Kidney glomerular epithelial cell (primary cell): ENCODE data around the gene SIX6.

Experiments
- DNase-seq: peaks from one replicate; lab custom pipeline; 2025; lab: John Stamatoyannopoulos, UW

Gene SIX6

DNA sequence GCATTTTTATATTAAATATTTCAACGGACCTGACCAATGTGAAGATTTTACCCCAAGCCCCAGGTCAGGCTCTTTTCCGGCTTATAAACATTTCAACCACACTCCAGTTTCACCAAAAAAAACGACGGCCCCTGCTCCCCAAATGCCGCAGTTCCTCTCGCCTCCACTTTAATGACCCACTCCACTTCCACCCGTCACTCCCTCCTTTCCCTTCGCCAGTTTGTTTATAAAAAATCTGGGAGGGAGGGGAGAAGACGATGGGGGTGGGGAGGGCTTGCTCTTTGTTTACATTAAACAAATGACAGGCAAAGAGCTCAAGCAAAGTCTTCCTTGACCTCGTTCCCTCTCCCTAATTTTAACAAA lies 5.4 kb downstream of the SIX6 start:
- no peak for DNase-seq

DNA sequence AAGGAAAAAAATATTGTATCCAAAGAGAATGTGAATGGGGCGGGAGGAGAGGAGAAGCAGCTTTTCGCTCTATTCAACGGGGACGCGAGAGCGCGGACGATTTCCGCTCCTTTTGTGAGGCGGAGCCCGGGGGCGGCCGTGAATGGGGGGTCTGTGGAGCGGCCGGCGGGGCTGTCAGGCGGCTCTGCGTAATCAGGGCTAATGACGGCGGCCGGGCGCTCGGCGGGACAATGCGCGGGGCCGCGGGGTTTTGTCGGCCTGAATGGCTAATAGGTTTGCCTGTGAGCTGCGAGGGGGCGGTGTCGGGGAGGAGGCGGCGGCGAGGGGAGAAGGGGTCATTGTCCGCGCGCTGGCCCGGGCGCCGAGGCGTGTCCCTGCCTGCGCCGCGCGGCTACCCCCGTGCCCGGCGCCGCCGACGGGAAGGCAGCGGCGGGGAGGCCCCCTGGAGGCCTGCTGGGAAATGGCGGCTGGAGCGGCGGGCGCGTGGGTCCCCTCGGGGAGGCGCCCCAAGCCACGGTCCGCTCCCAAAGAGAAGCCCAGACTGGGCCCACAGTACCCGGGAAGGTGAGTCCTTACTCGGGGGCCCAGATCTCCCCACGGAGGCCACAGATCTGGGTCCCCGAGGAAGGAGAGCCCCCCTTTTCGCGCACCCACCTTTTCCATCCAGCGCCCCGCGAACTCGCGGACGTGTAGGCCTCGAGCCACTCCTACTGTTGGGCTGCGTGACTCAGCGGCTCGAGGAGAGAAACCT lies 6.0 kb downstream of the SIX6 start:
- no peak for DNase-seq

DNA sequence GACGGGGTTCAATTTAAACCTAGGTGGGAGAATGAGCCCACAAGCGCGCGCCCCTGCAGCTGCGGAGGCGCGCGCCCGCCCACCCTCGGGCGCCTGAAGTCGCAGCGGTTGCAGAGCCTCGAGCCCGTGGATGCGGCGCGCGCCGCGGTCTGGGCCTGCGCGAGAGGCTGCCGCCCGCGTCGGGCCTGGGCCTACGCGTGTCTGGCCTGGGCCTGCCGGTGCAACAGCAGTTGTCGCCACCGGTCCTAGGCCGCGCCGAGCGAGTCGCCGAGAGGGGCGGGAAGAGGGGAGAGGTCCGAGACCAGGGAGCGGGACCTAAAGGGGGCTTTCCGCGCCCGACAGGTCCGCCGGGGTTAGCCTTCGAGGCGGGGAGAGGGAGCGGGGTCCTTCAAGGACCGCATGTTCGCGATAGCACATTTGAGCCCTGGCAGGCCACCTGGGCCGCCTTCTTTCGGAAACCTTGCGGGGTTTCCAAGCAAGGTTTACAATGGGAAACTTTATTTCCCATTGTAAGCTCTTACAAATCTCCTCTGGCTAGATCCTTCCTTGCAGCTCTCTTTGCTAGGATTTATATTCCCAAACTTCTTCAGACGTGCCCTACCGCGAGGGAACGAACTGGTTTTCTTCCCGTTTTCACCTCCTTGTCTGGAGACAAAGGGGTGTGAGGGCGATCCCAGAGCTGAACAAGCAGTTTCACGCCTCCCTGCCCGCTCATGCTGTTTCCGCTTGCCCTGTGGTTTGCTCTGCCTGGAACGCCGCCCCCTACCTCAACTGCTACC lies 6.8 kb downstream of the SIX6 start:
- no peak for DNase-seq

DNA sequence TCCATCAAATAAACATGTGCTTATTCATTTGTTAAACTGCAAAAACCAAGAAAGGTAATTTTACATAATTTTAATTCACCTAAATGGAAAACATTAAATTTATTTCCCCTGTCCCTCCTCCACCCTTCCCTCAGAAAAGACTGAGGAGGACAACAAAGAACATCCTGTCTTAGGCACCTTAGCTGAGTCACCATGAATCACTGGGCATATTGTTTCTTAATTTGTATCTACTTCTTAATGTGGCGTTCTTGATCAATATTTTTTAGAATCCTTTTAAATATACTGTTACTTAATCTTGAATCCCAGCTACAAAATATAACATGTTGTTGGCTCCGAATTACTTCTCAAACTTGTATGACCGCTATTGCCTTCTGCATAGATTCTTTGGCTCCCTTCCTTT lies 23.5 kb downstream of the SIX6 start:
- no peak for DNase-seq

DNA sequence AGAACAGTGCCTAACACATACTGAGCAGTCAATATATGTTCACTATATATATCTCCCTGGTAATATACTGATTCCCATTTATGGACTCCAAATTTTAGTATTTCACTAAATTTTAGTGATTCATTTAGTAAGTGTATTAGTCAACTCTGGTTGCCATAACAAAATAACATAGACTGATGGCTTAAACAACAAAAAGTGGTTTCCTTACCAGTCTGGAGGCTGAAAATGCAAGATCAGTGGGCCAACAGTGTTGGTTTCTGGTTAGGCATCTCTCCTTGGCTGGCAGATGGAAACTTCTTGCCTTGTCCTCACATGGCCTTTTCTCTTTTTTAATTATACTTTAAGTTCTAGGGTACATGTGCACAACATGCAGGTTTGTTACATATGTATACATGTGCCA lies 28.7 kb downstream of the SIX6 start:
- DNase-seq, result no peak

DNA sequence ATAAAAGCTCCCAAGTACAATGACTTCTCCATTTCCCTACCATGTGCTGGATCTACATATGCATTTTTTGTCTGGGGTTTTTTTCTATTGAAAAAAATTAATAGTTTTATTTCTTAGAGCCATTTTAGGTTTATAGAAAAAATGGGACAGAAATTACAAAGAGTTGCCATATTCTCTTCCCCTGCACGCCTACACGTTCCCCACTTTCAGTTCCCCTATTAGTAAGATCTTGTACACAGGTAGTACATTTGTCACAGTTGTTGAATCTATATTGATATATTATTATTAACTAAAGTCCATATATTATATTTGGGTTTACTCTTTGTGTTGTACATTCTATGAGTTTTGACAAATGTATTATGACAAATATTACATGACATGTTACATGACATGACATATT lies 35.7 kb downstream of the SIX6 start:
- no peak for DNase-seq

DNA sequence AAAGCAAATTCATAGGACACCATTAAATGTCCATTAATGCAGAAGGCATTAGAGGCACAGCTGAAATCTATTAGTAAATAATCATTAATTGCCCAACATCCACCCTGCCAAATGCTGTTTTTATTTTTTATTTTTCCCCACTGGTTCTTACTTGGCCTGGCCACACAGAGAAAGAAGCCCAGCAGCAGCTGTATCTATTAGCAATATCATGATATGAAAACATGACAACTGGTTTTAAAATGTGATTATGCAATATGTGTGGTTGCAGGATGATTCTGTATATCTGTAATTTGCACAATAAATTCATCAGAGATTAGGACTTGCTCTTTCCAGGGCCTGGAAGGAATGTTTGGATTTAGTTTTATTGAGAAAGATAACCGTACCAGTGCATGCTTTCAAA lies 44.9 kb downstream of the SIX6 start:
- no peak for DNase-seq

DNA sequence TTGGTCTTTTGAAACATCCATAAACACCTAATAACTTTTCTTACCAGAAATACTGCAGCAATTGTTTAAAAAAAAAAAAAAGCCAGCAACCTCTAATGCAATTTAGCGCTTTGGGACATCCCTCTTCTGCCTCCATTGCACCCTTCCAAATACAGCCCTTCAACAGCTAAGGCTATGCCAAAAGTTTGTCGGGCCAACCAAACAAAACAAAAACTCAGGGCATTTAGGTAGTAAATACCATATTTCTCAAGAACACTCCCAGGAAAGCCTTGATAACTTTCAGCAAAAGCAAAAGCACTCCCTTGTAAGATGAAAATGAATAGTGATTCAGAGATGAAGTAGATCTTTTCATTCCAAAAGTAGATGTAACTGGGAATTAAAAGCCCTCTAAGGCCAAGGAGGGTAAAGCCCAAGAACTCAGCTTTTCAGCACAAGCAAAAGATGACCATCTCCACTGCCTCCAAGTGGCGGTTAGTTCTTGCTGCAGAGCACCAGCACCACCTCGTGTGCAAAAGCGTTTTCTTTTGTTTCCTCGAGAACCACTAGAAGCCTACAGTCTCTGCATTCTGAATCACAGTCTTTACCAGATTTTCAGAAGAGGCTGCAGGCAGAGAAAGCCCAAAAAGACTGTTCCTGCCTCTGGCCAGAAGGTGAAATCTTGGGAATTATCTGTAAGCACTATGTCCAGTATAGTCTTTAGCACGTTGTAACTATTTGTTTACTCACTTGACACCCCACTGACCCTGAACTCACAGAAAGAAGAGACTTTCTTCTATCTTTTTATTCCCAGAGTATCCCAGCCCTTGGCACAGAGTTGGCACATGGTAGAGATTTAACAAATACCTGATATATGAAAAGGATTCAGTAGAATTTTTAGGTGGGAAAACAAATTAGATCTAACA lies 53.1 kb downstream of the SIX6 start:
- peak; percentile 74 for DNase-seq
